Hair follicular keratinocyte (primary cell): ENCODE data around the gene LCN15. TPM values are rescaled to one million over a fixed set of nuclear protein-coding genes. Genes with fewer than 3 reads are reported as not detected.

Source experiments
- total RNA-seq: library from RNA; depleted of rRNA; stranded (reverse); fragments of >200 nt; gene quantifications from 2 replicates; pipeline ENCODE4 v1.2.3, GENCODE V29; 2015

Gene LCN15, protein sequence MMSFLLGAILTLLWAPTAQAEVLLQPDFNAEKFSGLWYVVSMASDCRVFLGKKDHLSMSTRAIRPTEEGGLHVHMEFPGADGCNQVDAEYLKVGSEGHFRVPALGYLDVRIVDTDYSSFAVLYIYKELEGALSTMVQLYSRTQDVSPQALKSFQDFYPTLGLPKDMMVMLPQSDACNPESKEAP
- total RNA-seq, result not detected in 2 replicates

DNA sequence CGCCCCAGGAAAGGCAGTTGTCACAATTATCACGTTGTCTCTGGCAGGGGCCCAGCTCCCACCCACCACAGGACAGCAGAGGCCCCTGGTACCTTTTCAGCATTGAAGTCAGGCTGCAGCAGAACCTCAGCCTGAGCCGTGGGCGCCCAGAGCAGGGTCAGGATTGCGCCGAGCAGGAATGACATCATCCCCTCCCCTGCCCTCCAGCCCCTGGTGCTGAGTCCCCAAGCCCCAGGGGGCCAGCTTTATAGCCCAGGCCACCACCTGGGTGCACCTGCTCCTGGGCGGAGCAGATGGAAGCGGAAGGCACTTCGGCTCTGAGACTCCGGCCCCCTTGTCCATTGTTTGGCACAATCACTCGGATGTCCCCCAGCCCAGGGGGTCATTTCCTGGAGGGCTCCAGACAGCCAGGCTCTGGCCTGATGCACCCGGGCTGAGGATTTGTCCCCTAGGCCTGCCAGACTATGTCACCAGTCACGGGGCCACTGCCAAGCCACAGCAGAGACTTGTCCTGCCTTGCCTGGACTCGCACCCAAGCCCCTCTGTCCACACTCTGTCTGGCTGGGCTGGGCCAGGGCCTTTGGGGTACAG lies at the start of gene LCN15:
Gene LCN15 (minus strand): TSS at position 218 of the 591 bp plus-strand sequence. CDS start 30 bp downstream, at position 188.

DNA sequence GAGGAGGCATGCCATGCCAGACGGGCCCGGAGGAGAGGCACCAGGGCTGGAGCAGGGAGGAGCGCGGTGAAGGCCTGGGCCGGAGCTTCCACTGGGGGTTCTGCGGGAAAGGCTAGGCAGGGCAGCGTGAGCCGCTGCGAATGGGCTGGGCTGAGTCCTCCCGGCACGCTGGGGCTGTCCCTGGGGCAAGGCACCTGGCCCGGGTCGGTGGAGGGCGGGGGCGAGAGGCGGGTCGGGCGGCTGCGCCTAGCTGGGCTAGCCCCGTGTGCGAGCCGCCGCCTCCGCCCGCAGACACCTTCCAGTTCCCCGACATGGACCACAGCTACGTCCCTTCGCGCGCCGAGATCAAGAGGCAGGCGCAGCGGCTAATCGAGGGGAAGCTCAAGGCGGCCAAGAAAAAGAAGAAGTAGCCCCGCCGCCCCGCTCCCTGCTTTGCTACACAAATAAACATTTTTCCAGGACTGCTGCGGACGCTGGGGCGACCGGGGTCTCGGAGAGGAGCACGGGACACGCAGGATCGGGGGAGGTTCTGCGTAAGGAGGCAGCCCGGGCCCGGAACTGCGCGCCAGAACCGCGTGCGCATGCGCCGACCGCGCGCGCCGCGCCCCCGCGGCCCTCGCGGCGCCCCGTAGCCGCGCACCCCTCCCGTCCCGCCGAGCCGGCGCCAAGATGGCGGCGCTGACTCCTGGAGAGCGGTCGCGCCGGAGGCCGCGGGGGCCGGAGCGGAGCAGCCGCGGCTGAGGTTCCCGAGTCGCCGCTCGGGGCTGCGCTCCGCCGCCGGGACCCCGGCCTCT lies 43.2 kb upstream of the LCN15 start, which contains the start of gene RABL6:
Gene RABL6 (plus strand): TSS at position 668 of the 794 bp plus-strand sequence. CDS start 249 bp downstream, outside the sequence.

DNA sequence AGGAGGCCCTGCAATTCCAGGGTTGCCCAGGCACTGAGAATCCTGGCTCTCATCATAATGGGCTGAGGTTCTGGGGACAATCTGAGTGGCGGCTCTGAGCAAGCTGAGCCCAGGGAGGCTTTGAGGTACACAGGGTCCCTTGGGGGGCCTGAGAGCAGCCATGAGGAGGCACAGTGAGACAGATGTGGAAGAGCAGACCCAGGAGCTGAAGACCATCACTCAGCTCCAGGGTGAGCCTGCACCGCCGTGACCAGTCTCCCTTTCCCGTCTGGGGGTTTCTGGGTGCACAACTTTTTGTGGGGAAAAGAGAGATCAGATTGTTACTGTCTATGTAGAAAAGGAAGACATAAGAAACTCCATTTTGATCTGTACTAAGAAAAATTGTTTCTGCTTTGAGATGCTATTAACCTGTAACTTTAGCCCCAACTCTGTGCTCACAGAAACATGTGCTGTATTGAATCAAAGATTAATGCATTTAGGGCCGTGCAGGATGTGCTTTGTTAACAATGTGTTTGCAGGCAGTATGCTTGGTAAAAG lies 32.0 kb upstream of the LCN15 start, which contains the start of gene CCDC183:
Gene CCDC183 (plus strand): TSS at position 101 of the 537 bp plus-strand sequence. CDS start 60 bp downstream, at position 161.

DNA sequence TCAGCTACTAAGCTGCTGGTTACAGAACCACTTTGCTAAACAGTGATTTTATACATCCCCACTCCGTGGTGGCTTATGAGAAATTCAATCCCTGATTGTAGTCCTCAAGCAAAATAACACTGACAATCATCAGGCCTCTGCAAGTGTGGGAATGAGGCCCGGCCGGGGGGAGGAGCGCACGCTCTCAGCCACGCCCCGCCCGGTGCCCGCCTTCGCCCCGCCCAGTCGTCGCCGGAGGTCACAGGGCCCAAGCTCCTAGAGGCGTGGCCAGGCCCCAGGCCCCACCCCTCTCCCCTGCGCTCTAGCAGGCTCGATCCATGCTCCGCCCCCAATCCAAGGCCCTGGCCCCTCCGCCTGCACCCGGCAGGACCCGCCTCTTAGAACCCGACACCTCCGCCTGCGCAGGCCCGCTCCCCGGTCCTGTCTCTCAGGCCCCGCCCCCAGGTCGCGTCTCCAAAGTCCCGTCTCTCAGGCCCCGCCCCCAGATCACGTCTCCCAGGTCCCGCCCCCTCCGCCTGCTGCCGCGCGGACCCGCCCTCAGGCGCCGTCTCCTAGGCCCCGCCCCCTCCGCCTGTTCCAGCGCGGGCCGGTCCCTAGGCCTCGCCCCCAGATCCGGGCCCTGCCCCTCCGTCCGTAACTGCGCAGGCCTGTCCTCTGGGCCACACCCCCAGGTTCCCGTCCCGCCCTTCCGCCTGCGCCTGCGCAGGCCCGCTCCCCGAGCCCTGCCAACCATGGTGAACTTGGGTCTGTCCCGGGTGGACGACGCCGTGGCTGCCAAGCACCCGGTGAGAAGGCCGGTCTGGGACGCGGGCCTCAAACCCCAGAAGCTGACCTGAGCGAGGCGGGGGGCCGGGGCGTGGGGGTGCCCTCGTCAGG lies 26.6 kb upstream of the LCN15 start, which contains the start of gene TMEM141:
Gene TMEM141 (plus strand): TSS at position 705 of the 876 bp plus-strand sequence. CDS start 27 bp downstream, at position 732.

DNA sequence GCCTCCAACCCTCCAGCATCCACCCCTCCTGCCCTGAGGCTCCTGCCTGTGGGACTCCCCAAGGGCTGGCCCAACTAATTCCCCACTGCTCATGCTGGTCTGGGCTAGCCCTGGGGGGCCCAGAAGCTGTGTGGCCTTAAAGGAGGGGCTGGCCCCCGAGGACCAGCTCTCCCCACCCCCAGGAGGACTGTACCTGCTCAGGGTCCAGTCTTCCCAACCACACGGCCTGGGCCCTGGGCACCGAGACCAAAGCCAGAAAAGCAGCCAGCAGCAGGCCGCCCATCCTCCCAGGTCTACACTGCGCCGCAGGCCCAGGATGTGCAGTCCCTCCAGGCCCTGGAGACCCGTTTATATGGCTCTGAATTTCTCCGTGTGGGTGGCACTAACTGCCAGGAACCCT lies 16.1 kb downstream of the LCN15 start, which contains the start of gene LCN6:
Gene LCN6 (minus strand): TSS at position 325 of the 400 bp plus-strand sequence. CDS start 42 bp downstream, at position 283.

DNA sequence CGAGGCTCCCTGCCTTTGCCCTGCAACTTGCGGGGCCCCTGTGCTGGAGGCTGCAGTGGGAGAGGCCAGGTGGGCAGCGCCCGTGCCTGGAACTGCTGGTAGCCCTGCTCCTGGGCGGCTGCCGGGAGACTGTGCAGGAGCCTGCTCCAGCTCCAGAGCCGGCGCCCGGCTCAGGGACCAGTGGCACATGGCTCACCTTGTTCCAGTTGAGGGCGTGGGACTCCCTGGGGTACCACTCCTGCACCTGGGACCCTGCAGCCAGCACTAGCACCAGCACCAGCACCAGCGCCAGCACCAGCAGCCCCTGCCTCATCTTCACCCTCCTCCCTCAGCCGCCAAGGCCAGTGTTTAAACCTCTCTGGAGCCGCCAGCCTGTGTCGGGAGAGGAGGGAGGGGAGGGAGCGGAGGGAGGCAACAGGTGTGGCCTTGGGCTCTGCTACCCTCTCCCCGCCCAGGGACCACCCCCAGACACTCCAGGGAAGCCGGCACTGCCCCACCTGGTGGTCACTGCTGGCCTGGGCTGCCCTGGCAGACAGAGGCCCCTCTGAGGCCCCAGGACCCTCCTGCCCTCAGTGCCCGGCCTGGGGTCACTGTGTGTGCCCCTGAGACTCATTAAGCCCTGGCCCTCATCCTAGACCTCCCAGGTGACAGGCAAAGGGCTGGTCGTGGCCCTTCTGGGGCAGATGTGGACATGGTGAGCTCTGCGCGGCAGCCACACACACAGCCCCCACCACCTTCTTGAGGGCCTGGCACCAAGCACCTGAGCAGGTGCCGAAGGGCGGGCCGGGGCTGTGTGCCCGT lies 21.5 kb downstream of the LCN15 start, which contains the start of gene LCN10:
Gene LCN10 (minus strand): TSS at position 350 of the 801 bp plus-strand sequence. CDS start 37 bp downstream, at position 313.

DNA sequence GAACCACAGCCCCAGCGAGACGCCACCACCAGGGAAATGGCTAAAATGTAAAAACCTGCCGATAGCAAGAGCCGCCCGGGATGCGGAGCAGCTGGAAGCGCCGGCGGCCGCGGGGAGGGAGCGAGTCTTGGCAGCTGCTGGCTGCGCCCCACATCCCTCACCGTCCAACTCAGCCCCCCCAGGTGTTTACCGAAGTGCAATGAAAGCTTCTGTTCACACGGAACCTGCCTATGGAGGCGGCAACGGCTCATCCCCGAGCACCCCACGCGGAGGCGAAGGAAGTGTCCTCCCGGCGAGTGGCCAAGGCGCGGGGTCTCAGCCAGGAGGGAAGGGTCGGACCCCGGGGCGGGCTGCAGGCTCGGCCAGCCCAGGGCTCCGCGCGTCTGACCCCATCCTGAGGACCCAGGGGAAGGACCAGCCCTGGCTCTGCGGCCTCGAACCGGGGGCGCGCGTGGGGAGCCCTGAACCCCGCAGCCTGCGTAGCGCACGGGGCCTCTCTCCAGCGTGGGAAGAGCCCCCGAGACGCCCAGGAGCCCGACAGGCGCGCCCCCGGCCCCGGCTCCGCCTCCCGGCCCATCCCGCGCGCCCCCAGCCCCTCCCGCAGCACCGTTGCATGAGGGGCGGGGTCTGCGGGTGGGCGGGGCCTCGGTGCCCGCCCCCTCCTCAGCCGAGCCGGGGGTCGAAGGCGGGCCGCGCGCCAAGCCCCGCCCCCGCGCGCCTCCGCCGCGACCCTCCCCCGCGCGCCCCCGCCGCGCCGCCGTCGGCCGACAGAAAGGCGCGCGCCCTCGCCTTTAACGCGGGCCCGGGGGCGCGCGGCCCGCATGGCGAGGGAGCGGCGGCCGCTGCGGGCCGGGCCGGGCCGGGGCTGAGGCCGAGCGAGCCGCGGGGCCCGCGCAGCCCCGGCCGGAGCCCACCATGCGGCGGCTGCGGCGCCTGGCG lies 52.3 kb downstream of the LCN15 start, which contains the start of gene DIPK1B:
Gene DIPK1B (plus strand): TSS at position 822 of the 939 bp plus-strand sequence. CDS start 94 bp downstream, at position 916.

Other genes starting within 250 kb of the LCN15 start
- gene NOTCH1, start 218.5 kb downstream of the LCN15 start, total RNA-seq, result 62.9 and 93.1 TPM in 2 replicates
- 11.1 and 18.8 TPM in 2 replicates for gene EGFL7, start 101.6 kb downstream of the LCN15 start, total RNA-seq
- gene AGPAT2, start 77.1 kb downstream of the LCN15 start, total RNA-seq, result 52.2 and 74.0 TPM in 2 replicates
- gene DIPK1B, start 51.9 kb downstream of the LCN15 start, total RNA-seq, result 0.08 and 0.47 TPM in 2 replicates
- not detected in 2 replicates for gene LCN10, start 21.6 kb downstream of the LCN15 start, total RNA-seq
- not detected in 2 replicates for gene LCN6, start 16.0 kb downstream of the LCN15 start, total RNA-seq
- not detected in 2 replicates for gene LCN8, start 6.3 kb downstream of the LCN15 start, total RNA-seq
- 240 and 247 TPM in 2 replicates for gene TMEM141, start 26.8 kb upstream of the LCN15 start, total RNA-seq
- gene CCDC183, start 31.8 kb upstream of the LCN15 start, total RNA-seq, result 1.3 TPM in 1 of 2 replicates, not detected in the other
- 82.2 and 126 TPM in 2 replicates for gene RABL6, start 43.4 kb upstream of the LCN15 start, total RNA-seq
- 0.87 and 2.0 TPM in 2 replicates for gene AJM1, start 78.0 kb upstream of the LCN15 start, total RNA-seq
- gene PHPT1, start 84.9 kb upstream of the LCN15 start, total RNA-seq, result 127 and 150 TPM in 2 replicates
- gene MAMDC4, start 87.8 kb upstream of the LCN15 start, total RNA-seq, result 2.6 and 3.1 TPM in 2 replicates
- gene EDF1, start 101.8 kb upstream of the LCN15 start, total RNA-seq, result 302 and 330 TPM in 2 replicates
- gene TRAF2, start 122.0 kb upstream of the LCN15 start, total RNA-seq, result 10.0 and 16.7 TPM in 2 replicates
- gene FBXW5, start 180.2 kb upstream of the LCN15 start, total RNA-seq, result 149 and 155 TPM in 2 replicates
- not detected in 2 replicates for gene C8G, start 180.7 kb upstream of the LCN15 start, total RNA-seq
- gene LCN12, start 187.8 kb upstream of the LCN15 start, total RNA-seq, result not detected in 2 replicates
- gene PTGDS, start 213.0 kb upstream of the LCN15 start, total RNA-seq, result not detected in 2 replicates
- gene LCNL1, start 218.5 kb upstream of the LCN15 start, total RNA-seq, result not detected in 2 replicates
- 45.6 and 54.8 TPM in 2 replicates for gene PAXX, start 227.9 kb upstream of the LCN15 start, total RNA-seq
- gene CLIC3, start 232.1 kb upstream of the LCN15 start, total RNA-seq, result 3.3 and 8.7 TPM in 2 replicates